Measurements from ENCODE around the gene ZFAND6. TPM values are rescaled to one million over a fixed set of nuclear protein-coding genes. Genes with fewer than 3 reads are reported as not detected.

Gene ZFAND6
- total RNA-seq, 1 donor from 2014 or later: 80.1 TPM

- no peak for DNase-seq
- no peaks in the 10 kb centered on the region for H3K27me3 Mint-ChIP-seq (ENCODE audit: unreplicated experiment)
- H3K36me3 Mint-ChIP-seq (ENCODE audit: unreplicated experiment): no peaks in the 10 kb centered on the region
- TF ChIP-seq, protein P1, sequence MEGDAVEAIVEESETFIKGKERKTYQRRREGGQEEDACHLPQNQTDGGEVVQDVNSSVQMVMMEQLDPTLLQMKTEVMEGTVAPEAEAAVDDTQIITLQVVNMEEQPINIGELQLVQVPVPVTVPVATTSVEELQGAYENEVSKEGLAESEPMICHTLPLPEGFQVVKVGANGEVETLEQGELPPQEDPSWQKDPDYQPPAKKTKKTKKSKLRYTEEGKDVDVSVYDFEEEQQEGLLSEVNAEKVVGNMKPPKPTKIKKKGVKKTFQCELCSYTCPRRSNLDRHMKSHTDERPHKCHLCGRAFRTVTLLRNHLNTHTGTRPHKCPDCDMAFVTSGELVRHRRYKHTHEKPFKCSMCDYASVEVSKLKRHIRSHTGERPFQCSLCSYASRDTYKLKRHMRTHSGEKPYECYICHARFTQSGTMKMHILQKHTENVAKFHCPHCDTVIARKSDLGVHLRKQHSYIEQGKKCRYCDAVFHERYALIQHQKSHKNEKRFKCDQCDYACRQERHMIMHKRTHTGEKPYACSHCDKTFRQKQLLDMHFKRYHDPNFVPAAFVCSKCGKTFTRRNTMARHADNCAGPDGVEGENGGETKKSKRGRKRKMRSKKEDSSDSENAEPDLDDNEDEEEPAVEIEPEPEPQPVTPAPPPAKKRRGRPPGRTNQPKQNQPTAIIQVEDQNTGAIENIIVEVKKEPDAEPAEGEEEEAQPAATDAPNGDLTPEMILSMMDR (IDR thresholded peaks at IDR 0.05; ENCODE audit: partially characterized antibody, unreplicated experiment): no peak
- no peaks in the 10 kb centered on the region for H3K9me3 Mint-ChIP-seq (ENCODE audit: unreplicated experiment)
- H3K4me3 Mint-ChIP-seq (ENCODE audit: unreplicated experiment): no peak overlapping the region
- no peak overlapping the region for H3K27ac Mint-ChIP-seq (ENCODE audit: unreplicated experiment)
- H3K4me1 Mint-ChIP-seq (ENCODE audit: low read depth, unreplicated experiment): no peaks in the 10 kb centered on the region
Measured at GRCh38 chr15:80138961-80139360, 79.5 kb downstream of the ZFAND6 start.

GRCh38 chr15:80140909-80141308 lies 81.4 kb downstream of the ZFAND6 start:
- no peaks in the 10 kb centered on the region for H3K36me3 Mint-ChIP-seq (ENCODE audit: unreplicated experiment)
- TF ChIP-seq, protein P1 (IDR thresholded peaks at IDR 0.05; ENCODE audit: partially characterized antibody, unreplicated experiment): no peak
- no peaks in the 10 kb centered on the region for H3K4me1 Mint-ChIP-seq (ENCODE audit: low read depth, unreplicated experiment)
- no peaks in the 10 kb centered on the region for H3K9me3 Mint-ChIP-seq (ENCODE audit: unreplicated experiment)
- no peaks in the 10 kb centered on the region for H3K27me3 Mint-ChIP-seq (ENCODE audit: unreplicated experiment)
- no peak overlapping the region for H3K4me3 Mint-ChIP-seq (ENCODE audit: unreplicated experiment)
- no peak overlapping the region for H3K27ac Mint-ChIP-seq (ENCODE audit: unreplicated experiment)
- no peak for DNase-seq

GRCh38 chr15:80141916-80142598 lies 82.6 kb downstream of the ZFAND6 start:
- TF ChIP-seq, protein P1 (IDR thresholded peaks at IDR 0.05; ENCODE audit: partially characterized antibody, unreplicated experiment): no peak
- Mint-ChIP-seq H3K27ac (ENCODE audit: unreplicated experiment) (no peak overlapping the region), H3K27me3 (ENCODE audit: unreplicated experiment) (no peaks in the 10 kb centered on the region), H3K9me3 (ENCODE audit: unreplicated experiment) (no peaks in the 10 kb centered on the region), H3K4me3 (ENCODE audit: unreplicated experiment) (no peak overlapping the region), H3K36me3 (ENCODE audit: unreplicated experiment) (no peaks in the 10 kb centered on the region), H3K4me1 (ENCODE audit: low read depth, unreplicated experiment) (no peaks in the 10 kb centered on the region)
- DNase-seq: no peak

DNA sequence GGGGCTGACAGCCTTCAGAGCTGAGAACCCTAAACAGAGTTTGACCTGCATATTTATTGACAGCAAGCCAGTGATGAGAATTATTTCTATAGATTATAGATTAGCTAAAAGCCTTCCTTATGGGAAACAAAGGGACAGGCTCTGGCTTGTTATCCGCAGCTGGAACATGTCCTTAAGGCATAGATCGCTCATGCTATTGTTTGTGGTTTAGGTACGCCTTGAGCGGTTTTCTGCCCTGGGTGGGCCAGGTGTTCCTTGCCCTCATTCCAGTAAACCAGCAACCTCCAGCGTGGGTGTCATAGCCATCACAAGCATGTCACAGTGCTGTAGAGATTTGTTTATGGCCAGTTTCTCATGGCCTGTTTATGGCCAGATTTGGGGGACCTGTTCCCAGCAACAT lies 83.2 kb downstream of the ZFAND6 start:
- H3K9me3 Mint-ChIP-seq (ENCODE audit: unreplicated experiment): no peaks in the 10 kb centered on the region

GRCh38 chr15:80151148-80151547 lies 91.7 kb downstream of the ZFAND6 start:
- TF ChIP-seq, protein P1 (IDR thresholded peaks at IDR 0.05; ENCODE audit: partially characterized antibody, unreplicated experiment): no peak
- peaks cover 2% of the 10 kb centered on the region for H3K9me3 Mint-ChIP-seq (ENCODE audit: unreplicated experiment)
- H3K27ac Mint-ChIP-seq (ENCODE audit: unreplicated experiment): no peak overlapping the region
- peaks cover 4% of the 10 kb centered on the region for H3K27me3 Mint-ChIP-seq (ENCODE audit: unreplicated experiment)
- H3K4me3 Mint-ChIP-seq (ENCODE audit: unreplicated experiment): no peak overlapping the region
- no peaks in the 10 kb centered on the region for H3K36me3 Mint-ChIP-seq (ENCODE audit: unreplicated experiment)
- DNase-seq: no peak
- H3K4me1 Mint-ChIP-seq (ENCODE audit: low read depth, unreplicated experiment): peaks cover 11% of the 10 kb centered on the region

More for the DNA sequence above, 83.2 kb downstream of the ZFAND6 start:
- H3K4me1 Mint-ChIP-seq (ENCODE audit: low read depth, unreplicated experiment): no peaks in the 10 kb centered on the region
- H3K36me3 Mint-ChIP-seq (ENCODE audit: unreplicated experiment): no peaks in the 10 kb centered on the region
- H3K27ac Mint-ChIP-seq (ENCODE audit: unreplicated experiment): no peak overlapping the region
- no peaks in the 10 kb centered on the region for H3K27me3 Mint-ChIP-seq (ENCODE audit: unreplicated experiment)
- no peak for DNase-seq
- no peak overlapping the region for H3K4me3 Mint-ChIP-seq (ENCODE audit: unreplicated experiment)
- TF ChIP-seq, protein P1 (IDR thresholded peaks at IDR 0.05; ENCODE audit: partially characterized antibody, unreplicated experiment): no peak
